Gastroesophageal sphincter (tissue), 4 donors: ENCODE measurements around the gene CLCN4. TPM values are rescaled to one million over a fixed set of nuclear protein-coding genes. Genes with fewer than 3 reads are reported as not detected.

Experiments
- ATAC-seq: fragments of 150-250 bp; one replicate; pipeline ENCODE4 v1.9.1; 2016; ENCODE audit warnings: mild to moderate bottlenecking, moderate library complexity
- H3K27ac ChIP-seq, 4 donors: fragments of 200-600 bp; sonication (generic) in 3 of 4; 1 replicate in 3 of 4; 2 replicates in 1 of 4; pipeline ENCODE4 v1.5.1; 2016 to 2019
- H3K27me3 ChIP-seq: fragments of 200-600 bp; sonication (generic); one replicate; pipeline ENCODE4 v1.5.1; 2019
- H3K36me3 ChIP-seq, 2 donors: fragments of 200-600 bp; sonication (generic); one replicate each; pipeline ENCODE4 v1.5.1; 2019; ENCODE audit warnings: control low read depth in 1 of 2
- H3K4me1 ChIP-seq, 3 donors: fragments of 200-600 bp; sonication (generic); 1 replicate in 2 of 3; 2 replicates in 1 of 3; pipeline ENCODE4 v1.5.1; 2016 to 2019; ENCODE audit warnings: control low read depth in 2 of 3
- H3K4me3 ChIP-seq, 2 donors: fragments of 200-600 bp; sonication (generic); one replicate each; pipeline ENCODE4 v1.5.1; 2019; ENCODE audit warnings: mild to moderate bottlenecking in 1 of 2, moderate library complexity in 1 of 2
- H3K9me3 ChIP-seq, 3 donors: fragments of 200-600 bp; sonication (generic); one replicate each; pipeline ENCODE4 v1.5.1; 2017 to 2019; ENCODE audit warnings: control low read depth in 2 of 3
- CTCF ChIP-seq, 4 experiments: fragments of 200-600 bp in 2 of 4; fragments of 450-650 bp in 2 of 4; sonication (generic) in 1 of 4; IDR thresholded peaks; one replicate each; pipeline ENCODE4 v1.5.1; 2017 to 2019; ENCODE audit warnings: antibody characterized with exemption in 4 of 4, mild to moderate bottlenecking in 2 of 4, moderate library complexity in 2 of 4
- EP300 ChIP-seq: sonication (generic); formaldehyde crosslinking; IDR thresholded peaks from one replicate; pipeline ENCODE4 v1.6.1; 2017; ENCODE audit warnings: antibody characterized with exemption, mild to moderate bottlenecking
- POLR2A ChIP-seq, 2 donors: fragments of 450-650 bp; IDR thresholded peaks; one replicate each; pipeline ENCODE4 v1.6.1; 2017; ENCODE audit warnings: antibody characterized with exemption in 2 of 2, mild to moderate bottlenecking in 2 of 2, moderate library complexity in 1 of 2
- POLR2AphosphoS5 ChIP-seq: sonication (generic); formaldehyde crosslinking; IDR thresholded peaks from one replicate; pipeline ENCODE4 v1.6.1; 2017; ENCODE audit warnings: antibody characterized with exemption
- WGBS, 2 donors: methylation state at CpG; one replicate each; pipeline ENCODE4 v1.1.5; 2018; ENCODE audit warnings: low coverage in 1 of 2; 5-methylcytosine and 5-hydroxymethylcytosine counted together
- total RNA-seq, 4 donors: library from RNA; depleted of rRNA; stranded (reverse); fragments of >200 nt; gene quantifications; one replicate each; pipeline ENCODE4 v1.1.0, GENCODE V29; 2016

The CLCN4 gene
- total RNA-seq, 4 donors from 2014 or later = 0.16 to 2.3 (median 2.0) TPM

DNA sequence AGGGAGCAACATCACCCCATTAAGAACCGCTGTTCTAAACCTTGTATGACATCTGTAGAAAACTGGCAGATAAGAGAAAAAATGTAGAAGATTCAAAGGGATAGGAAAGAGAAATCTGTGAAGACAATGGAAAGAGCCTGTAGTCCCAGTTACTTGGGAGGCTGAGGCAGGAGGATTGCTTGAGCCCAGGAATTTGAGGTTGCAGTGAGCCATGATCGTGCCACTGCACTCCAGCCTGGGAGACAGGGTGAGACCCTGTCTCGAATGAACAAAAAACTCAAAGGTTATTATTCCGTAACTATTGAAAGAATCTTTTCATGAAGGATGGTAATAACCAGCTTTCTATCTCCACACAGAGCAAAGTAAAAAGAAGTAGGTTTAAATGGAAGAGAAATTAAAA, 1.6 kb upstream of the CLCN4 start:
- no peak for ATAC-seq
- TF ChIP-seq CTCF (IDR thresholded peaks at IDR 0.05) = no peak
- TF ChIP-seq POLR2AphosphoS5 = no peak
- no peak for TF ChIP-seq POLR2A (IDR thresholded peaks at IDR 0.05)
- TF ChIP-seq EP300 = no peak
- 75 to 89% methylated on average over 1 to 2 of the region's 4 CpGs for WGBS, 2 donors

GRCh38 chrX:10157032-10157341, 212 bp downstream of the CLCN4 start:
- Histone ChIP-seq H3K27ac (peak overlapping the region in 3 of 4 donors; percentile 42 to 60 (median 57)), H3K4me1 (peaks cover 0 to 9% (median 0%) of the 10 kb centered on the region in 3 donors), H3K9me3 (no peaks in the 10 kb centered on the region), H3K4me3 (peak overlapping the region; percentile 24 to 37), H3K27me3 (peaks cover 10% of the 10 kb centered on the region), H3K36me3 (no peaks in the 10 kb centered on the region)
- TF ChIP-seq EP300 (no peak), CTCF (IDR thresholded peaks at IDR 0.05) (no peak), POLR2A (IDR thresholded peaks at IDR 0.05) (no peak), POLR2AphosphoS5 (no peak)
- WGBS, 2 donors = 24 to 43% methylated on average over 4 to 5 of the region's 7 CpGs
- no peak for ATAC-seq

More for the DNA sequence above, 1.6 kb upstream of the CLCN4 start:
- H3K4me3 ChIP-seq = no peak overlapping the region
- no peaks in the 10 kb centered on the region for H3K36me3 ChIP-seq
- no peaks in the 10 kb centered on the region for H3K9me3 ChIP-seq
- H3K27me3 ChIP-seq = peaks cover 5% of the 10 kb centered on the region
- H3K4me1 ChIP-seq = peaks cover 0 to 9% (median 0%) of the 10 kb centered on the region in 3 donors
- no peak overlapping the region for H3K27ac ChIP-seq

DNA sequence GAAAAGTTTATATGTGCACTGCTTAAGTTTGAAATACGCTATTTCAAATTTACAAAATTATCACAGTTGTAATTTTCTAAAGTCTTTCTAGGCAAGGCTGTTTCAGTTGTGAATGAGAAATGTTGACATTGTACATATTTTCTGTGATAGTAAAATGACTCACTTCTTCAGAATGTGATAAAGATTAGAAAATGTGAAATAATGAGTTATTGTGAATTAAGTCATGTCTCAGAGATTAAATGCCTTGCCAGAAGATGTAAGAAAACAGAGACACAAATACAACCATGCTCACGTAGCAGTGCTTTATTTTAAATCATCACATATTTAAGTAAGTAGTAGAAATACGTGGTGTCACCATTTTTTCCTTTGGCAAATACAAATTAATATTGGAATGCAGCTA, 768 bp downstream of the CLCN4 start:
- no peak for TF ChIP-seq POLR2A (IDR thresholded peaks at IDR 0.05)
- no peak for TF ChIP-seq EP300
- TF ChIP-seq POLR2AphosphoS5 = no peak
- TF ChIP-seq CTCF (IDR thresholded peaks at IDR 0.05) = no peak
- Histone ChIP-seq H3K9me3 (no peaks in the 10 kb centered on the region), H3K27me3 (peaks cover 10% of the 10 kb centered on the region), H3K27ac (no peak overlapping the region), H3K4me3 (no peak overlapping the region), H3K4me1 (peaks cover 0 to 9% (median 0%) of the 10 kb centered on the region in 3 donors), H3K36me3 (no peaks in the 10 kb centered on the region)
- 43 to 67% methylated on average over 3 of the region's 3 CpGs for WGBS, 2 donors
- ATAC-seq = no peak

DNA sequence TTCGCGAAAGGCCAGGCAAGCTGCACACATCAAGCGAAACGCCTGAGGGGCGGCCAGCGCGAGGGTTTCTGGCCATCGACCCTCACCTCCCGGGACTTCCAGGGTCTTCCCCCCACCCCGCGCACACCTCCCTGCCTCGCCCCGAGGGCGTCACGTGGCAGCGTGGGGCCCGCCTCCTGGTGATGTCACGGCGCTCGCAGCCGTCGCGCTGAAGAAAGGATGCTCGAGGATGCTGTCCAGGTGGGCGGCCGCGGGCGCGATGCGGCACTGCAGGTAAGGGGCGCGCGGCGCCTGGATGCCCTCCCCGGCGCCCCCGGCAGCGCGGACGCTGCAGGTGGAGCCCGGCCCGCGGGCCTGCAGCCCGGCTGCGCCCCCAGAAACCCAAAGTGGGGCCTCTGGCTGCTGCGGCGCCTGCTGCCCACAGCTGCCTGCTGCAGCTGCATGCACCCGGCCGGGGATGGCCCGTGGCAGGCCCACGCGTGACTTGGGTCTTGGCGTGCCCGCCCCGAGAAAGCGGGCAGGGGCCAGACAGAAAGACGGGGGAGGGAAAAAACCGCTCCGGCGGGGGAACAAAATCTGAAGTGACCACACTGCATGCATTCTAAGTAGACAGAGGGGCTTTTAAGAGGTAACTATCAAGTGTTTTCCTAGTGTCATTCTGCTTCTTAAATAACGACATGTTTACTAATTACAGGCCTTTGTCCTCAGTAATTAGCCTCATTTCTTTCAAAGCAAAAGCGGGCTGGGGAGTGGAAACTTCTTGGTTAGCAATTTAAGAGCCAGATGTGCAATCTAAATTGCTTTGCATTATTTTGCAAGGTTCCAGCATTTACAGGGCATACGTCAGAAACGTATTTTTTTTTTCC, 1.7 kb downstream of the CLCN4 start:
- ATAC-seq = no peak
- no peaks in the 10 kb centered on the region for H3K36me3 ChIP-seq
- no peak for TF ChIP-seq EP300
- no peak for TF ChIP-seq POLR2A (IDR thresholded peaks at IDR 0.05)
- no peak for TF ChIP-seq CTCF (IDR thresholded peaks at IDR 0.05)
- no peak for TF ChIP-seq POLR2AphosphoS5
- H3K4me1 ChIP-seq = peaks cover 0 to 9% (median 0%) of the 10 kb centered on the region in 3 donors
- 30 to 37% methylated on average over 4 to 9 of the region's 64 CpGs for WGBS, 2 donors
- H3K4me3 ChIP-seq = peak overlapping the region in 1 of 2 donors; percentile 37
- H3K9me3 ChIP-seq = no peaks in the 10 kb centered on the region
- H3K27ac ChIP-seq = no peak overlapping the region
- H3K27me3 ChIP-seq = peaks cover 10% of the 10 kb centered on the region

DNA sequence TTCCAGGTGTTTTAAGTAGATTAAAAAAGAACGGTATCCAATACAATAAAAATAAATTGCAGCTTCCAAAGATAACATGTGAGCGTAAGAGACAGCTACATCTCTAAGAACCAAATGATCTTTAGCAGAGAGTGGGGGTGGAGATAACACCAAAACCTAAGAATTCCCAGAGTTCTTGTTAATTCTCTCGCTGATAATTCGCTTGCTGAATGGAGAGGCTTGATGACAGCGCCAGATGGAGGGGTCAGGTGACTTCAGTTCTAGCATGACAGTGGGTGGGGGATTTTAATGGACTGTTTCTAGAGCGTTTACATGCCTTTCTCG, 2.3 kb downstream of the CLCN4 start:
- ATAC-seq = no peak
- no peaks in the 10 kb centered on the region for H3K9me3 ChIP-seq
- H3K27ac ChIP-seq = no peak overlapping the region
- 68 to 72% methylated on average over 5 to 7 of the region's 7 CpGs for WGBS, 2 donors
- peaks cover 0 to 9% (median 0%) of the 10 kb centered on the region in 3 donors for H3K4me1 ChIP-seq
- peaks cover 10% of the 10 kb centered on the region for H3K27me3 ChIP-seq
- no peak overlapping the region for H3K4me3 ChIP-seq
- no peaks in the 10 kb centered on the region for H3K36me3 ChIP-seq
- TF ChIP-seq CTCF (IDR thresholded peaks at IDR 0.05) = no peak
- no peak for TF ChIP-seq EP300
- no peak for TF ChIP-seq POLR2A (IDR thresholded peaks at IDR 0.05)
- TF ChIP-seq POLR2AphosphoS5 = no peak
